ENCODE results near the gene MSLN.
"Not testable (repeated sequence)": the region's sequence is repeated elsewhere in the genome, so short reads cannot be mapped to it uniquely, and the experiment has no call there.

The MSLN gene

GRCh38 chr16:774086-775001 is 13.8 kb downstream of the MSLN start:
- Histone ChIP-seq H3K36me3 (ENCODE audit: insufficient read depth, low read length) (no peaks in the 10 kb centered on the region), H2AFZ (ENCODE audit: low read depth, low read length) (no peak overlapping the region), H3K4me1 (ENCODE audit: insufficient read depth, low read length) (no peaks in the 10 kb centered on the region), H3K27me3 (ENCODE audit: insufficient read depth, low read length) (peaks cover 18% of the 10 kb centered on the region), H3K9me3 (ENCODE audit: low read length) (no peaks in the 10 kb centered on the region), H3K4me3 (ENCODE audit: low read length) (no peak overlapping the region)

GRCh38 chr16:775236-775796 is 14.8 kb downstream of the MSLN start:
- no peaks in the 10 kb centered on the region for H3K9me3 ChIP-seq (ENCODE audit: low read length)
- H3K4me1 ChIP-seq (ENCODE audit: insufficient read depth, low read length): no peaks in the 10 kb centered on the region
- H3K27me3 ChIP-seq (ENCODE audit: insufficient read depth, low read length): peaks cover 26% of the 10 kb centered on the region
- no peak overlapping the region for H3K4me3 ChIP-seq (ENCODE audit: low read length)
- no peaks in the 10 kb centered on the region for H3K36me3 ChIP-seq (ENCODE audit: insufficient read depth, low read length)
- no peak overlapping the region for H2AFZ ChIP-seq (ENCODE audit: low read depth, low read length)

- H3K9me3 ChIP-seq (ENCODE audit: low read length); H3K4me3 ChIP-seq (ENCODE audit: low read length); H3K36me3 ChIP-seq (ENCODE audit: insufficient read depth, low read length); H3K4me1 ChIP-seq (ENCODE audit: insufficient read depth, low read length); H2AFZ ChIP-seq (ENCODE audit: low read depth, low read length): not testable (repeated sequence)
- peaks cover 36% of the 10 kb centered on the region for H3K27me3 ChIP-seq (ENCODE audit: insufficient read depth, low read length)
Measured at GRCh38 chr16:776298-776697, 15.8 kb downstream of the MSLN start.

- no peaks in the 10 kb centered on the region for H3K9me3 ChIP-seq (ENCODE audit: low read length)
- H3K36me3 ChIP-seq (ENCODE audit: insufficient read depth, low read length): no peaks in the 10 kb centered on the region
Measured at GRCh38 chr16:776824-777223, 16.3 kb downstream of the MSLN start.

GRCh38 chr16:777826-778225 is 17.3 kb downstream of the MSLN start:
- H2AFZ ChIP-seq (ENCODE audit: low read depth, low read length): no peak overlapping the region
- peaks cover 47% of the 10 kb centered on the region for H3K27me3 ChIP-seq (ENCODE audit: insufficient read depth, low read length)

More at GRCh38 chr16:776824-777223, 16.3 kb downstream of the MSLN start:
- peaks cover 41% of the 10 kb centered on the region for H3K27me3 ChIP-seq (ENCODE audit: insufficient read depth, low read length)
- H2AFZ ChIP-seq (ENCODE audit: low read depth, low read length): no peak overlapping the region
- no peak overlapping the region for H3K4me3 ChIP-seq (ENCODE audit: low read length)
- H3K4me1 ChIP-seq (ENCODE audit: insufficient read depth, low read length): no peaks in the 10 kb centered on the region

GRCh38 chr16:778447-778846 is 17.9 kb downstream of the MSLN start:
- no peak overlapping the region for H2AFZ ChIP-seq (ENCODE audit: low read depth, low read length)
- no peaks in the 10 kb centered on the region for H3K9me3 ChIP-seq (ENCODE audit: low read length)
- peaks cover 48% of the 10 kb centered on the region for H3K27me3 ChIP-seq (ENCODE audit: insufficient read depth, low read length)
- no peak overlapping the region for H3K4me3 ChIP-seq (ENCODE audit: low read length)
- H3K4me1 ChIP-seq (ENCODE audit: insufficient read depth, low read length): no peaks in the 10 kb centered on the region
- no peaks in the 10 kb centered on the region for H3K36me3 ChIP-seq (ENCODE audit: insufficient read depth, low read length)

More at GRCh38 chr16:777826-778225, 17.3 kb downstream of the MSLN start:
- H3K4me1 ChIP-seq (ENCODE audit: insufficient read depth, low read length): no peaks in the 10 kb centered on the region
- no peaks in the 10 kb centered on the region for H3K36me3 ChIP-seq (ENCODE audit: insufficient read depth, low read length)
- H3K4me3 ChIP-seq (ENCODE audit: low read length): no peak overlapping the region
- no peaks in the 10 kb centered on the region for H3K9me3 ChIP-seq (ENCODE audit: low read length)

- no peak overlapping the region for H3K4me3 ChIP-seq (ENCODE audit: low read length)
- no peaks in the 10 kb centered on the region for H3K4me1 ChIP-seq (ENCODE audit: insufficient read depth, low read length)
- no peaks in the 10 kb centered on the region for H3K9me3 ChIP-seq (ENCODE audit: low read length)
- H3K36me3 ChIP-seq (ENCODE audit: insufficient read depth, low read length): no peaks in the 10 kb centered on the region
- H3K27me3 ChIP-seq (ENCODE audit: insufficient read depth, low read length): peaks cover 46% of the 10 kb centered on the region
- no peak overlapping the region for H2AFZ ChIP-seq (ENCODE audit: low read depth, low read length)
Measured at GRCh38 chr16:778909-779527, 18.5 kb downstream of the MSLN start.

GRCh38 chr16:779561-779960 is 19.0 kb downstream of the MSLN start:
- H3K36me3 ChIP-seq (ENCODE audit: insufficient read depth, low read length): no peaks in the 10 kb centered on the region
- H2AFZ ChIP-seq (ENCODE audit: low read depth, low read length): no peak overlapping the region
- H3K27me3 ChIP-seq (ENCODE audit: insufficient read depth, low read length): peaks cover 45% of the 10 kb centered on the region
- H3K9me3 ChIP-seq (ENCODE audit: low read length): no peaks in the 10 kb centered on the region
- H3K4me1 ChIP-seq (ENCODE audit: insufficient read depth, low read length): no peaks in the 10 kb centered on the region
- no peak overlapping the region for H3K4me3 ChIP-seq (ENCODE audit: low read length)

GRCh38 chr16:780296-780695 is 19.8 kb downstream of the MSLN start:
- no peaks in the 10 kb centered on the region for H3K36me3 ChIP-seq (ENCODE audit: insufficient read depth, low read length)
- no peak overlapping the region for H2AFZ ChIP-seq (ENCODE audit: low read depth, low read length)
- no peaks in the 10 kb centered on the region for H3K4me1 ChIP-seq (ENCODE audit: insufficient read depth, low read length)
- no peak overlapping the region for H3K4me3 ChIP-seq (ENCODE audit: low read length)
- no peaks in the 10 kb centered on the region for H3K9me3 ChIP-seq (ENCODE audit: low read length)
- peaks cover 45% of the 10 kb centered on the region for H3K27me3 ChIP-seq (ENCODE audit: insufficient read depth, low read length)

- Histone ChIP-seq H3K4me1 (ENCODE audit: insufficient read depth, low read length) (no peaks in the 10 kb centered on the region), H3K9me3 (ENCODE audit: low read length) (no peaks in the 10 kb centered on the region), H3K27me3 (ENCODE audit: insufficient read depth, low read length) (peaks cover 40% of the 10 kb centered on the region)
Measured at GRCh38 chr16:781346-782010, 20.9 kb downstream of the MSLN start.

GRCh38 chr16:782258-782657 is 21.7 kb downstream of the MSLN start:
- H3K9me3 ChIP-seq (ENCODE audit: low read length): no peaks in the 10 kb centered on the region
- peaks cover 5% of the 10 kb centered on the region for H3K4me1 ChIP-seq (ENCODE audit: insufficient read depth, low read length)
- no peak overlapping the region for H3K4me3 ChIP-seq (ENCODE audit: low read length)
- peaks cover 5% of the 10 kb centered on the region for H3K36me3 ChIP-seq (ENCODE audit: insufficient read depth, low read length)
- no peak overlapping the region for H2AFZ ChIP-seq (ENCODE audit: low read depth, low read length)
- H3K27me3 ChIP-seq (ENCODE audit: insufficient read depth, low read length): peaks cover 40% of the 10 kb centered on the region

More at GRCh38 chr16:781346-782010, 20.9 kb downstream of the MSLN start:
- Histone ChIP-seq H3K36me3 (ENCODE audit: insufficient read depth, low read length) (peaks cover 5% of the 10 kb centered on the region), H3K4me3 (ENCODE audit: low read length) (no peak overlapping the region), H2AFZ (ENCODE audit: low read depth, low read length) (no peak overlapping the region)

- peaks cover 37% of the 10 kb centered on the region for H3K27me3 ChIP-seq (ENCODE audit: insufficient read depth, low read length)
- H3K9me3 ChIP-seq (ENCODE audit: low read length): no peaks in the 10 kb centered on the region
- H3K36me3 ChIP-seq (ENCODE audit: insufficient read depth, low read length): peaks cover 5% of the 10 kb centered on the region
- H3K4me3 ChIP-seq (ENCODE audit: low read length): no peak overlapping the region
- H3K4me1 ChIP-seq (ENCODE audit: insufficient read depth, low read length): peaks cover 9% of the 10 kb centered on the region
- H2AFZ ChIP-seq (ENCODE audit: low read depth, low read length): no peak overlapping the region
Measured at GRCh38 chr16:782766-783403, 22.4 kb downstream of the MSLN start.
